SK-N-SH (cell line): ENCODE measurements around the gene ATP8B3. TPM values are rescaled to one million over a fixed set of nuclear protein-coding genes. Genes with fewer than 3 reads are reported as not detected.

Experiments used
- CTCF ChIA-PET: fragments of 300-600, 350-600 bp; formaldehyde crosslinking; extraction: SDS; loops from one replicate; lab custom pipeline; 2021; lab: Yijun Ruan, JAX
- POLR2A ChIA-PET: fragments of 350-600 bp; sonication (Branson Sonifier 250); formaldehyde crosslinking; extraction: SDS; loops from one replicate; lab custom pipeline; 2020; ENCODE audit warnings: antibody characterized with exemption, inconsistent platforms; lab: Yijun Ruan, JAX
- DNase-seq: peaks from one replicate; pipeline ENCODE4 v3.0.0; 2012
- H2AFZ ChIP-seq: fragments of 200-600 bp; sonication (generic); 2 replicates; pipeline ENCODE4 v1.8.1; 2016; ENCODE audit warnings: antibody characterized with exemption, mild to moderate bottlenecking, low read depth
- H3F3A ChIP-seq: fragments of 200-600 bp; sonication (generic); replicated peaks from 2 replicates; pipeline ENCODE3; 2016; ENCODE audit warnings: antibody characterized with exemption, mild to moderate bottlenecking; ENCODE audit not compliant: insufficient read depth
- H3K27ac ChIP-seq, 2 experiments: fragments of 200-500 bp in 1 of 2; fragments of 200-600 bp in 1 of 2; sonication (Bioruptor generic) in 1 of 2; sonication (generic), shearing (Covaris generic) in 1 of 2; 2 replicates each; pipeline versions ENCODE4 v1.5.1 to v1.6.1; 2014 to 2016; ENCODE audit warnings: low read depth in 2 of 2, inconsistent platforms in 1 of 2, low read length in 1 of 2, mild to moderate bottlenecking in 1 of 2, mixed read lengths in 1 of 2
- H3K27me3 ChIP-seq: fragments of 200-600 bp; sonication (generic), shearing (Covaris generic); 2 replicates; pipeline ENCODE4 v1.6.1; 2016; ENCODE audit warnings: mixed run types; ENCODE audit not compliant: insufficient read depth
- H3K36me3 ChIP-seq, 2 experiments: fragments of 200-500 bp in 1 of 2; fragments of 200-600 bp in 1 of 2; sonication (Bioruptor generic) in 1 of 2; sonication (generic) in 1 of 2; replicated peaks in 1 of 2; 2 replicates each; pipeline versions ENCODE3 to v1.5.1; 2014 to 2016; ENCODE audit warnings: low read length in 1 of 2, mild to moderate bottlenecking in 1 of 2; ENCODE audit not compliant: insufficient read depth in 2 of 2, control insufficient read depth in 1 of 2
- H3K4me1 ChIP-seq, 2 experiments: fragments of 200-500 bp in 1 of 2; fragments of 200-600 bp in 1 of 2; sonication (Bioruptor generic) in 1 of 2; sonication (generic), shearing (Covaris generic) in 1 of 2; 2 replicates each; pipeline versions ENCODE4 v1.5.1 to v1.6.1; 2014 to 2016; ENCODE audit warnings: low read depth in 1 of 2, low read length in 1 of 2, mixed run types in 1 of 2; ENCODE audit not compliant: insufficient read depth in 2 of 2, control insufficient read depth in 1 of 2
- H3K4me2 ChIP-seq: fragments of 200-600 bp; sonication (generic), shearing (Covaris generic); 2 replicates; pipeline ENCODE4 v1.6.1; 2017; ENCODE audit warnings: mixed run types
- H3K4me3 ChIP-seq, 2 experiments: fragments of 200-500 bp in 1 of 2; fragments of 200-600 bp in 1 of 2; sonication (Bioruptor generic) in 1 of 2; sonication (generic), shearing (Covaris generic) in 1 of 2; 2 replicates each; pipeline versions ENCODE4 v1.5.1 to v1.8.1; 2014 to 2016; ENCODE audit warnings: low read depth in 2 of 2, inconsistent platforms in 1 of 2, low read length in 1 of 2, mild to moderate bottlenecking in 1 of 2, mixed read lengths in 1 of 2, moderate library complexity in 1 of 2
- H3K79me2 ChIP-seq: fragments of 200-600 bp; sonication (generic); 2 replicates; pipeline ENCODE4 v1.8.1; 2017; ENCODE audit warnings: mild to moderate bottlenecking; ENCODE audit not compliant: insufficient read depth
- H3K9ac ChIP-seq: fragments of 200-600 bp; sonication (generic); 2 replicates; pipeline ENCODE4 v1.6.1; 2017; ENCODE audit warnings: mixed run types
- H3K9me2 ChIP-seq: fragments of 200-600 bp; sonication (generic); 2 replicates; pipeline ENCODE4 v1.6.1; 2017; ENCODE audit warnings: mixed run types
- H3K9me3 ChIP-seq: fragments of 200-600 bp; sonication (generic); 2 replicates; pipeline ENCODE4 v1.6.1; 2017; ENCODE audit warnings: mixed run types, mild to moderate bottlenecking, moderate library complexity
- H4K20me1 ChIP-seq: fragments of 200-600 bp; sonication (generic); 2 replicates; pipeline ENCODE4 v1.6.1; 2017; ENCODE audit warnings: mild to moderate bottlenecking, mixed run types; ENCODE audit not compliant: insufficient read depth
- ELF1 ChIP-seq: IDR thresholded peaks from 2 replicates; pipeline ENCODE4 v1.4.0; 2012
- EP300 ChIP-seq, 2 experiments: IDR thresholded peaks; 2 replicates each; pipeline versions ENCODE4 v1.4.0 to v1.6.1; 2012; ENCODE audit warnings: borderline replicate concordance in 1 of 2, low read depth in 1 of 2, low read length in 1 of 2
- FOSL2 ChIP-seq: IDR thresholded peaks from 2 replicates; pipeline ENCODE4 v1.4.0; 2012; ENCODE audit warnings: low read depth, mild to moderate bottlenecking, moderate library complexity, borderline replicate concordance
- NFIC ChIP-seq: IDR thresholded peaks from 2 replicates; pipeline ENCODE4 v1.4.0; 2012; ENCODE audit warnings: borderline replicate concordance
- RCOR1 ChIP-seq: fragments of 150-350 bp; IDR thresholded peaks from 2 replicates; pipeline ENCODE4 v1.6.1; 2017; ENCODE audit warnings: antibody characterized with exemption, low read length
- SMC3 ChIP-seq: IDR thresholded peaks from 2 replicates; pipeline ENCODE4 v1.6.1; 2012; ENCODE audit warnings: low read depth, low read length, improper control_type of control experiment
- TEAD4 ChIP-seq: IDR thresholded peaks from 2 replicates; pipeline ENCODE4 v1.4.0; 2012; ENCODE audit warnings: mild to moderate bottlenecking, borderline replicate concordance; ENCODE audit not compliant: insufficient read depth
- YY1 ChIP-seq: IDR thresholded peaks from 2 replicates; pipeline ENCODE4 v1.4.0; 2012; ENCODE audit warnings: low read depth, mild to moderate bottlenecking
- WGBS: methylation state at CpG from one replicate; pipeline ENCODE4 v1.1.6; 2017; ENCODE audit warnings: low lambda C conversion rate; 5-methylcytosine and 5-hydroxymethylcytosine counted together
- polyA plus RNA-seq, 3 experiments: library from polyadenylated mRNA; depleted of rRNA; stranded (reverse); fragments of >200 nt; gene quantifications; 2 replicates each; pipeline ENCODE4 v1.2.3, GENCODE V29; 2012
- TF ChIP-seq, protein P1 (sequence below): IDR thresholded peaks from 2 replicates; pipeline ENCODE4 v1.4.0; 2012; ENCODE audit warnings: low read depth, borderline replicate concordance
- TF ChIP-seq, protein P2 (sequence below): fragments of 200-600 bp; sonication (generic); IDR thresholded peaks from 2 replicates; pipeline ENCODE4 v1.6.1; 2017; ENCODE audit warnings: antibody characterized with exemption, mild to moderate bottlenecking, moderate library complexity

The ATP8B3 gene
- polyA plus RNA-seq, 1 of the 3 experiments (the other 2 are of a cell fraction) = 8.0 TPM

- peaks cover 28% of the 10 kb centered on the region for H3F3A ChIP-seq
- TF ChIP-seq RCOR1 (no peak), NFIC (no peak), FOSL2 (no peak), ELF1 (no peak), TEAD4 (no peak), YY1 (no peak), SMC3 (no peak)
- TF ChIP-seq, protein P1, sequence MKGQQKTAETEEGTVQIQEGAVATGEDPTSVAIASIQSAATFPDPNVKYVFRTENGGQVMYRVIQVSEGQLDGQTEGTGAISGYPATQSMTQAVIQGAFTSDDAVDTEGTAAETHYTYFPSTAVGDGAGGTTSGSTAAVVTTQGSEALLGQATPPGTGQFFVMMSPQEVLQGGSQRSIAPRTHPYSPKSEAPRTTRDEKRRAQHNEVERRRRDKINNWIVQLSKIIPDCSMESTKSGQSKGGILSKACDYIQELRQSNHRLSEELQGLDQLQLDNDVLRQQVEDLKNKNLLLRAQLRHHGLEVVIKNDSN = no peak
- TF ChIP-seq, protein P2, sequence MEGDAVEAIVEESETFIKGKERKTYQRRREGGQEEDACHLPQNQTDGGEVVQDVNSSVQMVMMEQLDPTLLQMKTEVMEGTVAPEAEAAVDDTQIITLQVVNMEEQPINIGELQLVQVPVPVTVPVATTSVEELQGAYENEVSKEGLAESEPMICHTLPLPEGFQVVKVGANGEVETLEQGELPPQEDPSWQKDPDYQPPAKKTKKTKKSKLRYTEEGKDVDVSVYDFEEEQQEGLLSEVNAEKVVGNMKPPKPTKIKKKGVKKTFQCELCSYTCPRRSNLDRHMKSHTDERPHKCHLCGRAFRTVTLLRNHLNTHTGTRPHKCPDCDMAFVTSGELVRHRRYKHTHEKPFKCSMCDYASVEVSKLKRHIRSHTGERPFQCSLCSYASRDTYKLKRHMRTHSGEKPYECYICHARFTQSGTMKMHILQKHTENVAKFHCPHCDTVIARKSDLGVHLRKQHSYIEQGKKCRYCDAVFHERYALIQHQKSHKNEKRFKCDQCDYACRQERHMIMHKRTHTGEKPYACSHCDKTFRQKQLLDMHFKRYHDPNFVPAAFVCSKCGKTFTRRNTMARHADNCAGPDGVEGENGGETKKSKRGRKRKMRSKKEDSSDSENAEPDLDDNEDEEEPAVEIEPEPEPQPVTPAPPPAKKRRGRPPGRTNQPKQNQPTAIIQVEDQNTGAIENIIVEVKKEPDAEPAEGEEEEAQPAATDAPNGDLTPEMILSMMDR = no peak
- CTCF ChIA-PET = interaction anchor here (1.0 to 2.8 kb wide), 3 partner anchors 12 to 27 kb away, joined by 4 to 11 read pairs (median 10); no protein-coding TSS in a partner anchor
These were observed 40.6 kb upstream of the ATP8B3 start for GRCh38 chr19:1852581-1853128.

GRCh38 chr19:1851654-1852580 is 39.8 kb upstream of the ATP8B3 start:
- Histone ChIP-seq H3K79me2 (peaks cover 78% of the 10 kb centered on the region), H3K4me3 (no peak overlapping the region), H3K27ac (no peak overlapping the region), H4K20me1 (peaks cover 85% of the 10 kb centered on the region), H3K4me2 (no peak overlapping the region), H3K4me1 (peaks cover 18 to 28% of the 10 kb centered on the region in 2 experiments; a peak in 3 of 4 replicates), H2AFZ (no peak overlapping the region), H3K27me3 (no peaks in the 10 kb centered on the region), H3F3A (peaks cover 28% of the 10 kb centered on the region), H3K36me3 (peaks cover 3 to 6% of the 10 kb centered on the region in 2 experiments), H3K9me2 (no peaks in the 10 kb centered on the region), H3K9ac (no peak overlapping the region), H3K9me3 (no peaks in the 10 kb centered on the region)
- TF ChIP-seq EP300 (IDR thresholded peaks at IDR 0.05; ENCODE audit: borderline replicate concordance in 1 of 2, low read depth in 1 of 2, low read length in 1 of 2) = no peak
- 86% methylated on average over 50 of the region's 66 CpGs for WGBS
- POLR2A ChIA-PET = no interaction called here
- DNase-seq = no peak
- CTCF ChIA-PET = interaction anchor here (1.0 to 2.8 kb wide), 4 partner anchors 13 to 179 kb away, joined by 3 to 11 read pairs (median 7); no protein-coding TSS in a partner anchor

More at GRCh38 chr19:1852581-1853128, 40.6 kb upstream of the ATP8B3 start:
- Histone ChIP-seq H3K79me2 (peaks cover 78% of the 10 kb centered on the region), H3K9me2 (no peaks in the 10 kb centered on the region), H3K9me3 (no peaks in the 10 kb centered on the region), H3K4me3 (no peak overlapping the region), H3K9ac (no peak overlapping the region), H3K4me2 (no peak overlapping the region), H4K20me1 (peaks cover 84% of the 10 kb centered on the region), H2AFZ (no peak overlapping the region), H3K36me3 (peaks cover 3 to 6% of the 10 kb centered on the region in 2 experiments), H3K4me1 (peaks cover 19 to 28% of the 10 kb centered on the region in 2 experiments; a peak in 3 of 4 replicates), H3K27me3 (no peaks in the 10 kb centered on the region), H3K27ac (no peak overlapping the region)
- 100% methylated on average over 3 of the region's 9 CpGs for WGBS
- no peak for DNase-seq
- POLR2A ChIA-PET = no interaction called here
